GM12875 (cell line): Measurements from ENCODE around the gene ZNF850.
"Not testable (repeated sequence)": the region's sequence is repeated elsewhere in the genome, so short reads cannot be mapped to it uniquely, and the experiment has no call there.

Experiments
- H3K4me3 ChIP-seq: one replicate; pipeline ENCODE4 v1.5.1; 2011; ENCODE audit warnings: low read depth, low read length, control low read depth
- TF ChIP-seq, protein P1 (sequence below): IDR thresholded peaks from 2 replicates; pipeline ENCODE4 v1.5.1; 2011; ENCODE audit warnings: low read depth, mild to moderate bottlenecking, control low read depth, inconsistent platforms, low read length, moderate library complexity, borderline replicate concordance; ENCODE audit not compliant: insufficient read depth

ZNF850 gene

DNA sequence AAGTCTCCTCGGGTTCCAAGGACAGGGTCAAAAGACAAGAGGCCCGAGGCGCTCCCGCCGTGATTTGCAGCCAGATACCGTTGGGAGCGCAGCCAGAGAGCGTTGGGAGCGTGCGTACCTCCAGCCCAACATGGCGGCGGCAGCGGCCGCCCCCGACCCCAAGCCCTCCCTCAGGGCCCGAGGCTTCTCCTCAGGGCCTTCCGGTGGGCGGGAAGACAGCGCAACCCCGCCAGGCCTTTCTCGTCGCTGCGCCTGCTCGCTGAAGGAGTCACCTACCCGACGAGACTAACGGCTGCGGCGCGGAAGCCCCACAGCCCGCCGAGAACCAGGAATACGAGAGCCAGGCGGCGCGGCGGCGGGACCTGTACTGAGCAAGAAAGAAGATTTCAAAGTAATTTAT lies 3.2 kb upstream of the ZNF850 start:
- TF ChIP-seq, protein P1, sequence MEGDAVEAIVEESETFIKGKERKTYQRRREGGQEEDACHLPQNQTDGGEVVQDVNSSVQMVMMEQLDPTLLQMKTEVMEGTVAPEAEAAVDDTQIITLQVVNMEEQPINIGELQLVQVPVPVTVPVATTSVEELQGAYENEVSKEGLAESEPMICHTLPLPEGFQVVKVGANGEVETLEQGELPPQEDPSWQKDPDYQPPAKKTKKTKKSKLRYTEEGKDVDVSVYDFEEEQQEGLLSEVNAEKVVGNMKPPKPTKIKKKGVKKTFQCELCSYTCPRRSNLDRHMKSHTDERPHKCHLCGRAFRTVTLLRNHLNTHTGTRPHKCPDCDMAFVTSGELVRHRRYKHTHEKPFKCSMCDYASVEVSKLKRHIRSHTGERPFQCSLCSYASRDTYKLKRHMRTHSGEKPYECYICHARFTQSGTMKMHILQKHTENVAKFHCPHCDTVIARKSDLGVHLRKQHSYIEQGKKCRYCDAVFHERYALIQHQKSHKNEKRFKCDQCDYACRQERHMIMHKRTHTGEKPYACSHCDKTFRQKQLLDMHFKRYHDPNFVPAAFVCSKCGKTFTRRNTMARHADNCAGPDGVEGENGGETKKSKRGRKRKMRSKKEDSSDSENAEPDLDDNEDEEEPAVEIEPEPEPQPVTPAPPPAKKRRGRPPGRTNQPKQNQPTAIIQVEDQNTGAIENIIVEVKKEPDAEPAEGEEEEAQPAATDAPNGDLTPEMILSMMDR, result no peak
- no peak overlapping the region for H3K4me3 ChIP-seq

DNA sequence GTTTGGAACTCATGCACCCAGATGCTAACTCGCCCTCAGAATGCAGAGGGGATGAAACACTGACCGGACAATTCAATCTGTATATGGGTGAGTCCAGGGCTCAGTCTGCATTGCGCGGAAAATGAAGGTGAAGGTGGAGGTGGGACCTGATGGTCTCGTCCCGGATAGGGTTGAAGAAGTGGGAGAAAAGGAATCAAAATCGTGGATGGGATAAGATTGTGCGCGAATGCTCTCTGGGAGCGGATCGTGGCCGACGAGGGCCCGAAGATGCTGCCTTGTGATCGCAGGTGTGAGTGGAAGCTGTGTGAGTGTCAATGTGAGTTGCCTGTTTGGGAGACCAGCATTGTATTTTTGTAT lies 594 bp upstream of the ZNF850 start:
- TF ChIP-seq, protein P1, result no peak
- peak overlapping the region; percentile 92 for H3K4me3 ChIP-seq

DNA sequence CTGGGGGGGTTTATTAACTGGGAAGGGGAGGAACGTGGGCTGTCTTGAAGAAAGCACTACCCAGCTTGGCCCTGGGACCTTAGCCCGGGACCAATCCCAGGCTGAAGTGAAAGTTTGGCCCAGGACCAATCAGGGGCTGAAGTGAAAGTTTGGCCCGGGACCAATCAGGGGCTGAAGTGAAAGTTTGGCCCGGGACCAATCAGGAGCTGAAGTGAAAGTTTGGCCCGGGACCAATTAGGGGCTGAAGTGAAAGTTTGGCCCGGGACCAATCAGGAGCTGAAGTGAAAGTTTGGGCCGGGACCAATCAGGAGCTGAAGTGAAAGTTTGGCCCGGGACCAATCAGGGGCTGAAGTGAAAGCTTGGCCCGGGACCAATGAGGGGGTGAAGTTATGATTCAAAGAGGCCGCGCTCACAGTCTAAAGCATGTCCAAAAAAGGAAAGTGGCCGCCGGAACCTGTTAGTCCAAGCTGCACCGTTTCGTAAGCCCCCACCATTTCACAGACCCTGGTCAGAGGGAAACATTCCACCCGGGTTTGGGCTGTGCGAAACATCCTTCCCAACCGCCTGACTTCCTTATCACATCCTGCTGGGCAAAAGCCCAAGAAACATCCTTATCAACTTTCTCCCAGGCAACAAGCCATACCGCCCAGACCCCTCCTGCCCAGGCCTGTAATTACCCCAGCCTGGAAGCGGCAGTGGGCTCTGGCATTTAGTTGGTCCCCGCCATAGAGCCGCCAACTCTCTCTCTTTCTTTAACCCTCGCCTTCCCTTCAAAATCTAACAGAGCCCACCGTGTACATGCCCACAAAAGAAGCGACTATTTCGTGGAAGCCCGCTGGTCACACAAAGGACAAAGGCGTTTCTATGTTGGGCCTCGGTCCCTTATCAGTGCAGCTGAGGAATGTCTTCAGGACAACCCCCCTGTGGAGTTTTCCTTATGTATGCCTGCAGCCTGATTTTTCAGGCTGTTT lies 1.1 kb downstream of the ZNF850 start:
- TF ChIP-seq, protein P1, result no peak

DNA sequence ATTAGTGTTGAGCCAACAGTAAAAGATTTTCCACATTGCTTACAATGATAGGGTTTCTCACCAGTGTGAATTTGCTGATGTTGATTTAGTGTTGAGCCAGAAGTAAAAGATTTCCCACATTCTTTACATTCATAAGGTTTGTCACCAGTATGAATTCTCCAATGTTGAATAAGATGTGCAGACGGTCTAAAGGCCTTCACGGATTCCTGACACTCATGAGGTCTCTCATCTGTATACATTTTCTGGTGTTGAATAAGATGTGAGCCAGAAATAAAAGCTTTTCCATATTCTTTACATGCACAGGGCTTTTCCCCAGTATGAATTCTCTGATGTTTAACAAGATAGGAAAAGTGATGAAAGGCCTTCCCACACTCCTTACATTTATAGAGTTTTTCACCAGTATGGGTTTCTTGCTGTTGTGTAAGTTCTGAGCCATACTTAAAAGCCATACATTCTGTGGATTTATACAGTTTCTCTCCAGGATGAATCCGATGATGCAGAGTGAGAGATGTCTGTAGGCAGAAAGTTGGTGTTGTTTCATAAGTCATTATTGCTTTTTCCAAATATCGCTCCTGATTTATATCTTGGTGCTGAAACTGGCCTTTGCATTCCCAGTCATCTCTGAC lies 22.4 kb downstream of the ZNF850 start:
- TF ChIP-seq, protein P1, result no peak
- no peak overlapping the region for H3K4me3 ChIP-seq

More for the DNA sequence above, 1.1 kb downstream of the ZNF850 start:
- peak overlapping the region; percentile 92 for H3K4me3 ChIP-seq

DNA sequence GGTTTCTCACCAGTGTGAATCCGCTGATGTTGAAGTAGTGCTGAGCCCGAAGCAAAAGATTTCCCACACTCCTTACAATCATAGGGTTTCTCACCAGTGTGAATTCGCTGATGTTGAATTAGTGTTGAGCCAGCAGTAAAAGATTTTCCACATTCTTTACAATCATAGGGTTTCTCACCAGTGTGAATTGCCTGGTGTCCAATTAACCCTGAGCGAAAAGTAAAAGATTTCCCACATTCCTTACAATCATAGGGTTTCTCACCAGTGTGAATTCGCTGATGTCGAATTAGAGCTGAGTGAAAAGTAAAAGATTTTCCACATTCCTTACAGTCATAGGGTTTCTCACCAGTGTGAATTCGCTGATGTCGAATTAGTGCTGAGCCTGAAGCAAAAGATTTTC lies 23.0 kb downstream of the ZNF850 start:
- H3K4me3 ChIP-seq, result not testable (repeated sequence)

DNA sequence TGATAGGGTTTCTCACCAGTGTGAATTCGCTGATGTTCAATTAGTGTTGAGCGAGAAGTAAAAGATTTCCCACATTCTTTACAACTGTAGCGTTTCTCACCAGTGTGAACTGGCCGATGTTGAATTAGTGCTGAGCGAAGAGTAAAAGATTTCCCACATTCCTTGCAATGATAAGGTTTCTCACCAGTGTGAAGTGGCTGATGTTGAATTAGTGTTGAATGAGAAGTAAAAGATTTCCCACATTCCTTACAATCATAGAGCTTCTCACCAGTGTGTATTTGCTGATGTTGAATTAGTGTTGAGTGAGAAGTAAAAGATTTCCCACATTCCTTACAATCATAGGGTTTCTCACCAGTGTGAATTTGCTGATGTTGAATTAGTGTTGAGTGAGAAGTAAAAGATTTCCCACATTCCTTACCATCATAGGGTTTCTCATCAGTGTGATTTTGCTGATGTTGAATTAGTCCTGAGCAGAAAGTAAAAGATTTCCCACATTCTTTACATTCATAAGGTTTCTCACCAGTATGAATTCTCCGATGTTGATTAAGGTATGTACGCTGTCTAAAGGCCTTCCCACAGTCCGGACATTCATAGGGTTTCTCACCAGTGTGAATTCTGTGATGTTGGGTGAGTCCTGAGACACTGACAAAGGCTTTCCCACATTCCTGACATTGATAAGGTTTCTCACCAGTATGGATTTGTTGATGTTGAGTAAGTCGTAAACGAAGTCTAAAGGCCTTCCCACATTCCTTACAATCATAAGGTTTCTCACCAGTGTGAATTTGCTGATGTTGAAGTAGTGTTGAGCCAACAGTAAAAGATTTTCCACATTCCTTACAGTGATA lies 24.0 kb downstream of the ZNF850 start:
- no peak overlapping the region for H3K4me3 ChIP-seq
- TF ChIP-seq, protein P1, result no peak

DNA sequence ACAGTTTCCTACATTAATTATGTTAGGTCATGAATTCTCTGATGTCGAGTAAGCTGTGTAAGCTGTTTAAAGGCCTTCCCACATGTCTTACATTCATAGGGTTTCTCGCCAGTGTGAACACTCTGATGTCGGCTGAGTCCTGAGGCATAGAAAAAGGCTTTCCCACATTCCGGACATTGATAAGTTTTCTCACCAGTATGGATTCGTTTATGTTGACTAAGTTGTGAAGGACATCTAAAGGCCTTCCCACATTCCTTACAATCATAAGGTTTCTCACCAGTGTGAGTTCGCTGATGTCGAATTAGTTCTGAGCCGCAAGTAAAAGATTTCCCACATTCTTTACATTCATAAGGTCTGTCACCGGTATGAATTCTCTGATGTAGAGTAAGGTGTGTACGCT lies 24.9 kb downstream of the ZNF850 start:
- TF ChIP-seq, protein P1, result no peak
- H3K4me3 ChIP-seq, result no peak overlapping the region
